H9 (cell line): ENCODE results near the gene PLA2R1. TPM values are rescaled to one million over a fixed set of nuclear protein-coding genes. Genes with fewer than 3 reads are reported as not detected.

ENCODE experiments used
- DNase-seq: peaks from one replicate; pipeline ENCODE4 v3.0.0-alpha.2; 2017
- H2AFZ ChIP-seq: one replicate; pipeline ENCODE4 v1.6.1; 2013; ENCODE audit warnings: mild to moderate bottlenecking, low read length, control low read depth, moderate library complexity
- H2AK5ac ChIP-seq: 2 replicates; pipeline ENCODE4 v1.6.1; 2013; ENCODE audit warnings: low read length, control low read depth, mixed read lengths; ENCODE audit not compliant: insufficient read length
- H2BK120ac ChIP-seq: one replicate; pipeline ENCODE4 v1.6.1; 2013; ENCODE audit warnings: low read depth, mild to moderate bottlenecking, low read length, control low read depth, inconsistent platforms; ENCODE audit not compliant: poor library complexity, severe bottlenecking
- H2BK12ac ChIP-seq: 2 replicates; pipeline ENCODE4 v1.6.1; 2013; ENCODE audit warnings: low read length, control low read depth, mixed read lengths, low read depth; ENCODE audit not compliant: insufficient read length
- H2BK15ac ChIP-seq: 2 replicates; pipeline ENCODE4 v1.6.1; 2013; ENCODE audit warnings: low read depth, low read length, control low read depth
- H2BK20ac ChIP-seq: one replicate; pipeline ENCODE4 v1.6.1; 2013; ENCODE audit warnings: low read depth, mild to moderate bottlenecking, low read length, control low read depth, inconsistent platforms; ENCODE audit not compliant: poor library complexity, severe bottlenecking
- H2BK5ac ChIP-seq: 2 replicates; pipeline ENCODE4 v1.6.1; 2013; ENCODE audit warnings: low read length, control low read depth, mixed read lengths; ENCODE audit not compliant: insufficient read length
- H3K14ac ChIP-seq: 2 replicates; pipeline ENCODE4 v1.6.1; 2013; ENCODE audit warnings: low read length, control low read depth; ENCODE audit not compliant: insufficient read depth
- H3K18ac ChIP-seq: 2 replicates; pipeline ENCODE4 v1.6.1; 2013; ENCODE audit warnings: low read depth, mild to moderate bottlenecking, mixed read lengths, low read length, control low read depth; ENCODE audit not compliant: insufficient read length
- H3K23ac ChIP-seq: 2 replicates; pipeline ENCODE4 v1.6.1; 2013; ENCODE audit warnings: low read length, control low read depth, mixed read lengths, low read depth; ENCODE audit not compliant: insufficient read length
- H3K23me2 ChIP-seq: 2 replicates; pipeline ENCODE4 v1.6.1; 2013; ENCODE audit warnings: low read depth, mild to moderate bottlenecking, mixed read lengths, low read length, control low read depth; ENCODE audit not compliant: insufficient read length, poor library complexity, severe bottlenecking
- H3K27ac ChIP-seq: 2 replicates; pipeline ENCODE4 v1.5.1; 2013; ENCODE audit warnings: low read length, control low read depth, mixed read lengths, low read depth; ENCODE audit not compliant: insufficient read length
- H3K27me3 ChIP-seq: 2 replicates; pipeline ENCODE4 v1.6.1; 2013; ENCODE audit warnings: low read length, control low read depth, inconsistent platforms; ENCODE audit not compliant: insufficient read depth
- H3K4ac ChIP-seq: 2 replicates; pipeline ENCODE4 v1.6.1; 2013; ENCODE audit warnings: low read depth, mild to moderate bottlenecking, control low read depth, inconsistent platforms, low read length, moderate library complexity
- H3K4me1 ChIP-seq: 2 replicates; pipeline ENCODE4 v1.6.1; 2013; ENCODE audit warnings: low read length, control low read depth, inconsistent platforms; ENCODE audit not compliant: insufficient read depth
- H3K4me2 ChIP-seq: 2 replicates; pipeline ENCODE4 v1.6.1; 2013; ENCODE audit warnings: low read length, control low read depth, mixed read lengths; ENCODE audit not compliant: insufficient read length, insufficient read depth
- H3K56ac ChIP-seq: 2 replicates; pipeline ENCODE4 v1.6.1; 2013; ENCODE audit warnings: low read depth, mild to moderate bottlenecking, mixed read lengths, low read length, control low read depth; ENCODE audit not compliant: insufficient read length
- H3K79me1 ChIP-seq: 2 replicates; pipeline ENCODE4 v1.6.1; 2013; ENCODE audit warnings: low read depth, mild to moderate bottlenecking, moderate library complexity, low read length, control low read depth, inconsistent platforms; ENCODE audit not compliant: insufficient read depth, poor library complexity, severe bottlenecking
- H3K79me2 ChIP-seq: 2 replicates; pipeline ENCODE4 v1.6.1; 2013; ENCODE audit warnings: low read length, control low read depth, inconsistent platforms; ENCODE audit not compliant: insufficient read depth
- H3K9ac ChIP-seq: 2 replicates; pipeline ENCODE4 v1.6.1; 2013; ENCODE audit warnings: low read length, control low read depth, mixed read lengths; ENCODE audit not compliant: insufficient read length; ENCODE audit errors: extremely low read depth
- H3K9me3 ChIP-seq: one replicate; pipeline ENCODE4 v1.6.1; 2013; ENCODE audit warnings: low read depth, low read length, inconsistent platforms; ENCODE audit not compliant: control insufficient read depth
- H3T11ph ChIP-seq: one replicate; pipeline ENCODE4 v1.6.1; 2013; ENCODE audit warnings: mild to moderate bottlenecking, low read length, control low read depth, inconsistent platforms
- H4K20me1 ChIP-seq: one replicate; pipeline ENCODE4 v1.6.1; 2013; ENCODE audit not compliant: control insufficient read depth, insufficient read length, insufficient read depth
- H4K5ac ChIP-seq: 2 replicates; pipeline ENCODE4 v1.6.1; 2013; ENCODE audit warnings: low read depth, mild to moderate bottlenecking, mixed read lengths, low read length, control low read depth; ENCODE audit not compliant: insufficient read length
- H4K8ac ChIP-seq: replicated peaks from 2 replicates; pipeline ENCODE4 v1.6.1; 2013; ENCODE audit warnings: low read length, control low read depth, mixed read lengths, low read depth; ENCODE audit not compliant: insufficient read length
- H4K91ac ChIP-seq: 2 replicates; pipeline ENCODE4 v1.6.1; 2013; ENCODE audit warnings: low read depth, mild to moderate bottlenecking, moderate library complexity, mixed read lengths, low read length, control low read depth; ENCODE audit not compliant: insufficient read length
- H3K27ac Mint-ChIP-seq, 3 experiments: 2 replicates in 2 of 3; 3 replicates in 1 of 3; pipeline ENCODE4 v1.8.0; 2020 to 2021; ENCODE audit warnings: mixed read lengths in 3 of 3, mild to moderate bottlenecking in 1 of 3, moderate library complexity in 1 of 3
- H3K27me3 Mint-ChIP-seq: 2 replicates; pipeline ENCODE4 v1.8.0; 2021; ENCODE audit warnings: low read depth, mild to moderate bottlenecking, moderate library complexity, mixed read lengths
- H3K36me3 Mint-ChIP-seq, 3 experiments: 2 replicates in 2 of 3; 3 replicates in 1 of 3; pipeline ENCODE4 v1.8.0; 2020 to 2021; ENCODE audit warnings: low read depth in 3 of 3, mixed read lengths in 3 of 3; ENCODE audit not compliant: insufficient read depth in 1 of 3
- H3K4me1 Mint-ChIP-seq, 2 experiments: 2 replicates each; pipeline ENCODE4 v1.8.0; 2020; ENCODE audit warnings: mixed read lengths in 2 of 2
- H3K4me3 Mint-ChIP-seq, 2 experiments: 2 replicates in 1 of 2; 3 replicates in 1 of 2; pipeline ENCODE4 v1.8.0; 2020 to 2021; ENCODE audit warnings: mild to moderate bottlenecking in 2 of 2, mixed read lengths in 2 of 2, moderate library complexity in 1 of 2
- H3K9me3 Mint-ChIP-seq, 2 experiments: 2 replicates in 1 of 2; 3 replicates in 1 of 2; pipeline ENCODE4 v1.8.0; 2020; ENCODE audit warnings: mild to moderate bottlenecking in 2 of 2, mixed read lengths in 2 of 2, moderate library complexity in 1 of 2
- WGBS: extraction: QIAGEN DNeasy Blood & Tissue Kit; methylation state at CpG from one replicate; pipeline ENCODE4 v1.1.7; 2013; ENCODE audit warnings: missing lambda C conversion rate, low lambda C conversion rate, mixed read lengths; ENCODE audit not compliant: insufficient read length; ENCODE audit errors: extremely low coverage; 5-methylcytosine and 5-hydroxymethylcytosine counted together
- total RNA-seq: library from RNA; stranded (reverse); gene quantifications from 2 replicates; pipeline ENCODE4 v1.2.1, GENCODE V29; 2021
- TF ChIP-seq, protein P1 (sequence below): fragments of 200-600 bp; sonication (generic); conservative IDR thresholded peaks from 3 replicates; pipeline ENCODE4 v1.8.0; 2021; ENCODE audit warnings: antibody characterized with exemption, mild to moderate bottlenecking

The PLA2R1 gene
- total RNA-seq, 1 experiment from 2014 or later: 0.83 TPM

DNA sequence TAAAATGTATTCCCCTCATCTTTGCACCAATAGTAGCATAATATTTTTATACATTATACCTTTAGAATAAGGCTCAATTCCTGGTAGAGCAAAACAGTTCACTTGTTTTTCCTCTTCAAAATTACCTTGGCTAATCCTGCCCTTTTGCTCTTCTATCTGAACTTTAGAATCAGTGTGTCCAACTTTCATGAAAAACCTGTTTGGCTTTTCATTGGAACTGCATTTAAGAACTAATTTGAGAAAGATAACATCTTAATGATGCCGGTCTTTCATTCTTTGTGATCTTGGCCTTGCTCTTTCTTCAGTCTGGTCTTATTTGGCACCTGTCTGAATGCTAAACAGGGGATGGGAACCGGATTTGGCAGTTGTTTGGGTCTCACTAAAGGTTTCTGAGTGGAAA, 151.5 kb downstream of the PLA2R1 start:
- WGBS: no CpG with 5 or more reads among the region's 2 CpGs
- Mint-ChIP-seq H3K4me1 (no peaks in the 10 kb centered on the region), H3K27ac (no peak overlapping the region), H3K36me3 (no peaks in the 10 kb centered on the region; a peak in 1 of 7 replicates), H3K4me3 (no peak overlapping the region), H3K9me3 (no peaks in the 10 kb centered on the region), H3K27me3 (peaks cover 20% of the 10 kb centered on the region)
- H2BK120ac ChIP-seq: no peak overlapping the region
- no peaks in the 10 kb centered on the region for H3K79me1 ChIP-seq
- TF ChIP-seq, protein P1, sequence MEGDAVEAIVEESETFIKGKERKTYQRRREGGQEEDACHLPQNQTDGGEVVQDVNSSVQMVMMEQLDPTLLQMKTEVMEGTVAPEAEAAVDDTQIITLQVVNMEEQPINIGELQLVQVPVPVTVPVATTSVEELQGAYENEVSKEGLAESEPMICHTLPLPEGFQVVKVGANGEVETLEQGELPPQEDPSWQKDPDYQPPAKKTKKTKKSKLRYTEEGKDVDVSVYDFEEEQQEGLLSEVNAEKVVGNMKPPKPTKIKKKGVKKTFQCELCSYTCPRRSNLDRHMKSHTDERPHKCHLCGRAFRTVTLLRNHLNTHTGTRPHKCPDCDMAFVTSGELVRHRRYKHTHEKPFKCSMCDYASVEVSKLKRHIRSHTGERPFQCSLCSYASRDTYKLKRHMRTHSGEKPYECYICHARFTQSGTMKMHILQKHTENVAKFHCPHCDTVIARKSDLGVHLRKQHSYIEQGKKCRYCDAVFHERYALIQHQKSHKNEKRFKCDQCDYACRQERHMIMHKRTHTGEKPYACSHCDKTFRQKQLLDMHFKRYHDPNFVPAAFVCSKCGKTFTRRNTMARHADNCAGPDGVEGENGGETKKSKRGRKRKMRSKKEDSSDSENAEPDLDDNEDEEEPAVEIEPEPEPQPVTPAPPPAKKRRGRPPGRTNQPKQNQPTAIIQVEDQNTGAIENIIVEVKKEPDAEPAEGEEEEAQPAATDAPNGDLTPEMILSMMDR: no peak
- no peak overlapping the region for H3K4me2 ChIP-seq
- H4K20me1 ChIP-seq: no peaks in the 10 kb centered on the region
- no peak overlapping the region for H3K18ac ChIP-seq
- no peak overlapping the region for H3K23ac ChIP-seq
- H2BK12ac ChIP-seq: no peak overlapping the region
- no peak overlapping the region for H3K27ac ChIP-seq
- no peak overlapping the region for H2BK20ac ChIP-seq
- no peak for DNase-seq
- H3K4me1 ChIP-seq: no peaks in the 10 kb centered on the region
- H3K56ac ChIP-seq: no peak overlapping the region
- H3K14ac ChIP-seq: no peak overlapping the region
- no peak overlapping the region for H4K5ac ChIP-seq
- no peak overlapping the region for H4K8ac ChIP-seq
- H3K9me3 ChIP-seq: no peaks in the 10 kb centered on the region
- H3K4ac ChIP-seq: no peak overlapping the region
- no peak overlapping the region for H2AK5ac ChIP-seq
- no peak overlapping the region for H4K91ac ChIP-seq
- no peak overlapping the region for H3T11ph ChIP-seq
- no peak overlapping the region for H2BK5ac ChIP-seq
- H2AFZ ChIP-seq: no peak overlapping the region
- H3K27me3 ChIP-seq: no peaks in the 10 kb centered on the region
- H2BK15ac ChIP-seq: no peak overlapping the region
- no peaks in the 10 kb centered on the region for H3K79me2 ChIP-seq
- no peaks in the 10 kb centered on the region for H3K23me2 ChIP-seq
- H3K9ac ChIP-seq: no peak overlapping the region
